Smooth muscle cell of the brain vasculature (primary cell): Measurements from ENCODE around the gene GRM1.
"Not testable (repeated sequence)": the region's sequence is repeated elsewhere in the genome, so short reads cannot be mapped to it uniquely, and the experiment has no call there.

Source experiments
- DNase-seq: peaks from one replicate; pipeline ENCODE4 v3.0.0-alpha.2; 2012; ENCODE audit warnings: low read depth, low spot score

GRM1 gene

GRCh38 chr6:146271163-146271562, 242.3 kb downstream of the GRM1 start:
- DNase-seq = not testable (repeated sequence)

- no peak for DNase-seq
Measured at GRCh38 chr6:146273490-146273889, 244.6 kb downstream of the GRM1 start.

GRCh38 chr6:146277142-146277541, 248.3 kb downstream of the GRM1 start:
- DNase-seq = no peak

DNA sequence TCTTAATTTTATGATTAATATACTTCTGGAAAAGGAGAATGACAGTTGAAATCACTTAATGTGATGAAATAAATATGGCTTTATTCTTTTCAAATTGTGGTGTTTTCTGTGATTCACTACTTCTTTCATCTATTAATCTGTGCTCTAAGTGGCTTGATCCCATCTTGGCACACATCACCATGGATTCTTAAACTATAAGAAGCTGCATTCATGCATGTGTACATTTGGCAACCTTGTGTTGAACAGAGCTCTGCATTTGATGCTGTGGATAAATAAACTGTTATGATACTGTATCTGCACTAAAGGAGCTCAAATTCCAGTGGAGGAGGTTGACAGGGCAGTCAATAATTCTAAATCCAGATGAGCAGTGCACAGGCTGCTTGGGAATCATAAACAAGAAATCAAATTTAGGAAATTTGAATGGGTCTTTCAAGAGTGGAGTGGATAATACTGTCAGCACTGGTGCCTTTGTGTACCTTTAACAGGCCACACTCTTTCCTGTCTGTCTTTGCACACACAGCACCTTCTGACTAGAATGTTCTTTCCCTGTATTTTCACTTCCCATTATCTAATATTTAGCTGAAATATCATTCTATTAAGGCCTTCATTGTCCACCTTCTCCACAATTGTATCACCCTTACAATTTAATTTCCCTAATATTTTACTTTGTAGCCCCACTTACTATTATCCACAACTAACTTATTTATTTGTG, 252.9 kb downstream of the GRM1 start:
- no peak for DNase-seq

- DNase-seq = no peak
Measured at GRCh38 chr6:146282837-146283236, 254.0 kb downstream of the GRM1 start.

DNA sequence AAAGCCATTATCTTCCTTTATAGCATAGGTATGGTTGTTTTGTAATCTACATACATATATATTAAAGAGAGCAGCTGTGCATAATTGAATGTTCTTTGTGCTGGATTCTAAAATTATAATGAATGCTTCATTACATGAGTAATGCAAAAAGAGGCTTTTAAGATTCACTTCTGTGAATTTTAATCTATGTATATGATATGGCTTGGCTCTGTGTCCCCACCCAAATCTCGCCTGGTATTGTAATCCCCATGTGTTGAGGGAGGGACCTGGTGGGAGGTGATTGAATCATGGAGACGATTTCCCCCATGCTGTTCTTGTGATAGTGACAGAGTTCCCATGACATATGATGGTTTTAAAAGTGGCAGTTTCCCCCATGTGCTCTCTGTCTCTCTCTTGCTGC, 255.4 kb downstream of the GRM1 start:
- no peak for DNase-seq

DNA sequence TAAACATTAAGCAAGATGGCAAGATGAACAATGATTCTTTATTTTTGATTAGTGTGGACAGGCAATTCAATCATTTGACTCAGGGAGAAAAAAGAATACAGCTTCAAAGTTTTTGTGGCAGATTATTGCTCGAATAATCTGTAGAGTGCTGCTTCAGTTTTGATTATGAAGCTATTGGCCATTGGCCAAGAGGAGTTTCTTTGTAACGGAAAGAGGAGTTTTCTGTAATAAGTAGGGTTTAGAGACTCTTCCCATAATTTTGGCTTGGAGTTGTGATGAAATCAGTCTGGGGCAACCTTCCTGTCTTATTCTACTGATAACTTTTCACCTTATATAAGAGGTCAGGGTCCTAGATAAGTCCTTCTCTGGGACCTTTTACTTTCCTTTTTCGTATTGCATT, 258.1 kb downstream of the GRM1 start:
- no peak for DNase-seq

DNA sequence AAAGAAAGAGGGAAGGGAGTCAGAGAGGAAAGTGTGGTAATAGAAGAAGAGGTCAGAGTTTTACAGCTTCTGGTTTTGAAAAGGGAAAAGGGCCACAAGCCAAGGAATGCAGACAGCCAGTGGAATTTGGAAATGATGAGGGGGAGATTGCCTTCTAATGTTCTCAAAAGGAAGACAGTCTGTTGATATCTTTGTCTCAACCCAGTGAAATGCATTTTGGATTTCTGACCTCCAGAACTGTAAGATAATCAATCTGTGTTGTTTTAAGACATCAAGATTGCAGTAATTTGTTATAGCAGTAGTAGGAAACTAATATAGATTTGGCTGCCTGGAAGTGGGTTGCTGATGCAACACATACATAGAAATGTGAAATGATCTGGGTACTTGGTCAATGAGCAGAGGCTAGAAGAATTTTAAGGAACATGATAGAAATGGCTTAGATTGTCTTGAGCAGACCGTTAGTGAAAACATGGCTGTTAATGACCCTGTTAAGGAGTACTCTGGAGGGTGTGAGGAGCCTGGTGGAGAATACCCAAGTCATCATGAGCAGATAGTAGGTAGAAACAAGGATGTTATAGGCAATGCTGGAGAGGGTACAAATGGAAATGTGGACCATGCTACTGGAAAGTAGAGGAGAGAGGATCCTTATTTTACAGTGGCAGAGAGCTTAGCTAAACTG, 259.0 kb downstream of the GRM1 start:
- no peak for DNase-seq

GRCh38 chr6:146289816-146290588, 261.1 kb downstream of the GRM1 start:
- peak; percentile 39 for DNase-seq

GRCh38 chr6:146290589-146290901, 261.7 kb downstream of the GRM1 start:
- no peak for DNase-seq

GRCh38 chr6:146292506-146292905, 263.6 kb downstream of the GRM1 start:
- no peak for DNase-seq

- no peak for DNase-seq
Measured at GRCh38 chr6:146295695-146296094, 266.8 kb downstream of the GRM1 start.

DNA sequence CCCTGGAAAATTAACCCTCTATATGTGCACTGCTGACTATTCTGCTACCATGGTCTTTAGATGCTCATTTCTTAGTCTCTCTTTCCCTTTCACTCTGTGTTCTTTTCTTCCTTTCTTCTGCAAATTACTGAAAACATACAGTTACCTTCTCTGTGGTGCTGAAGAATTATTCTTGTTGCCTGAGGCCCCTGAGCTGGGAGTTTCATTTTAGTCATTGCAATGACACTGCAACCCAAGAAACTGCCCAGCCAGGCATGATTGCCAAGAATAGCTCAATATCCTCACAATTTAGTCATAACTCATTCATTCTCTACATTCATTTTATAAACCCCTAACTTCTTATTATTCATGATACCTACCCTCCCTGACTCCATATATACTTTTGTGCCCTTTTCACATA, 269.0 kb downstream of the GRM1 start:
- no peak for DNase-seq

- no peak for DNase-seq
Measured at GRCh38 chr6:146300521-146300920, 271.7 kb downstream of the GRM1 start.

GRCh38 chr6:146301764-146302163, 272.9 kb downstream of the GRM1 start:
- DNase-seq = no peak

DNA sequence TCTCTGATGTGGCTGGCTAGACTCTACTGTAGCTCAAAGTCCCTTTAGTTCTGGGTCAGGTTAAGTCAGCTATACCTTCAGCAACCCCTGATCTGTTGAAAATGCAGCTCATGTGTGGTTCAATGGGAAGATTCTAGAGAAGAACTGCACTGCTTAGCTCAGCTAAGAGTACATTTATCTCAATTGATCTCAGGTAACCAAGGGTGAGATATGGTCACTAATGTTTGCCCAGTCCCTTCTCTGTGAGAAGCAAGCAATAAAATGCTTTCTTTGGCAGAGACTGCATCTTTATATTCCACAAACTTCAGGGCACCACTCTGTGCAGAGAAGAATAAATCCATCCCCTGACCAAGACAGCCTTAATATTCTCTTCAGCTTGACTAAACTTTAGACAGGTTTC, 274.1 kb downstream of the GRM1 start:
- DNase-seq = no peak

DNA sequence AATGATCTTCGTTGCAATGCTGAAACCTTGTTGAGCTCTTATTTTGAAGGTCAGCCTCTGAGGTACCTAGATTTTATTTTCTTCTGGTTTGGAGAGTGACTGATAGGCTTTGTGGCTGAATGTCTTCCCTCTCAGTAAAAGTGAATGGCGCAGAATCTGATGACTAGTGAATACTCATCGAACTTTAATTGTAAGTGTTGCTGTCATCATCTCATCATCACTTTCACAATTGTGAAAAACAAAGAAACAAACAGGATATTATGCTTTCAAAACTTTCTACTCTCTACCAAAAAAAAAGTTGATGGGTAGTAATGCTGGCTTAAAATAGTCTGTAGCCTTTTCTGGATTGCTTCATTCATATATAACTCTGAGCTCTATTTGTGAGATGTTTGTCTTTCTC, 275.3 kb downstream of the GRM1 start:
- DNase-seq = no peak

GRCh38 chr6:146305092-146305491, 276.2 kb downstream of the GRM1 start:
- DNase-seq = no peak

- no peak for DNase-seq
Measured at GRCh38 chr6:146305951-146306350, 277.1 kb downstream of the GRM1 start.

DNA sequence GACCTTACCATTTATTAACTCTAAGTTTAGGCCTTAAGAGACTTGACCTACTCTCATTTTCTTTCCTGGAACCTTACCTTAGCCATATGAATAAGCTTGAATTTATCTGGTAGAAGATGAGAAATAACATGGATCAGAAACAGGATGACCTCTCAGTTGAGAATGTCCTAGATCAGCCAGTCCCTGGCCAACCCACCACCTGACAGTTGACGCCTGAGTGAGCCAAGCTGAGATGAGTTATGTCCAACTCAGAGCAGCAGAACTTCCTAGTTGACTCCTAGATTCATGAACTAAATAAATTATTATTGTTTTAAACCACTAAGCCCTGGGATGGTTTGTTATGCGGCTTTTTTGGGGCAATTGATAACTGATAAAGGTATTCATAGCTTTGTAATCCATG, 281.8 kb downstream of the GRM1 start:
- no peak for DNase-seq

DNA sequence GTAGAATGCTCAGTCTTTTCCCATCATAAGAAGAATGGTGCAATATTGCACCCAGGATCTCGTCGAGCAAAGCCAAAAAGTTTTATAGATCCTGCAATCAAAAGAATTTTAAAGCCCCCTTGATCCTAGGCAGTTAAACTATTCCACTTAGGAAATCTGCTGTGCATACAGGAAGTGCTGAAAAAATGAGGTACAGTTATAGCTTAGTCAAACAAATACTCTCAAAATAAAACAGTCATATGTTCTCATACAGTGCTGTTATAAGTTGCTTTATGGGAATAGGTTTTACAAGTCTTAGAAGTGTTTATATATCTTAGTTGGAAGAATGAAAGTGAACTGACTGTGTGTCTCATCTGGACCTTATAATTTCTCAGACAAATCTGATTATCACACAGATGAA, 282.2 kb downstream of the GRM1 start:
- no peak for DNase-seq

- DNase-seq = no peak
Measured at GRCh38 chr6:146312608-146313007, 283.7 kb downstream of the GRM1 start.
